HG02973 (cell line): ENCODE results near the gene CRLF3.
A peak's percentile ranks its signal among the peaks of the same experiment; 100 is the strongest.
"Not testable (repeated sequence)": the region's sequence is repeated elsewhere in the genome, so short reads cannot be mapped to it uniquely, and the experiment has no call there.

Source experiments
- ATAC-seq: cut with Tn5 transposase; IDR thresholded peaks from one replicate; pipeline ENCODE4 v1.9.1; 2021; ENCODE audit warnings: moderate library complexity; ENCODE audit not compliant: unreplicated experiment

The CRLF3 gene

DNA sequence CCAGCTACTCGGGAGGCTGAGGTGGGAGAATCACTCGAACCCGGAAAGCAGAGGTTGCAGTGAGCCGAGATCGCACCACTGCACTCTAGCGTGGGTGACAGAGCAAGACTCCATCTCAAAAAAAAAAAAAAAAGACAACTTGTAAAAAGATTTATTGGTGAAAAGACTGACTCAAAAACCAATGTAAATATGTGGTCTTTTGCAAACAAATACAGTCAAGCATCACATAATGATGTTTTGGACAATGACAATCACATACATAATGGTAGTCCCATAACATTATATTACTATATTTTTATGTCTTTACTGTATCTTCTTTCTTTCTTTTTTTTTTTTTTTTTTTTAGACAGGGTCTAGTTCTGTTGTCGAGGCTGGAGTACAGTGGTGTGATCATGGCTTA is 8.3 kb downstream of the CRLF3 start:
- no peak for ATAC-seq

DNA sequence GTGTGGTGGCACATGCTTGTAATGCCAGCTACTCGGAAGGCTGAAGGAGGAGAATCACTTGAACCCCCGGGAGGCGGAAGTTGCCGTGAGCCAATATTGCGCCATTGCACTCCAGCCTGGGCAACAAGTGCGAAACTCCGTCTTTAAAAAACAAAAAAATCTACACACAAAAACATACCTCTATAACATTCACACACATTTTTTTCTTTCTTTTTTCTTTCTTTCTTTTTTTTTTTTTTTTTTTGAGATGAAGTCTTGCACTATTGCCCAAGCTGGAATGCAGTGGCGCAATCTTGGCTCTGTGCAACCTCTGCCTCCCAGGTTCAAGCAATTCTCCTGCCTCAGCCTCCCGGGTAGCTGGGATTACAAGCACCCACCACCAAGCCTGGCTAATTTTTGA is 9.6 kb downstream of the CRLF3 start:
- not testable (repeated sequence) for ATAC-seq

DNA sequence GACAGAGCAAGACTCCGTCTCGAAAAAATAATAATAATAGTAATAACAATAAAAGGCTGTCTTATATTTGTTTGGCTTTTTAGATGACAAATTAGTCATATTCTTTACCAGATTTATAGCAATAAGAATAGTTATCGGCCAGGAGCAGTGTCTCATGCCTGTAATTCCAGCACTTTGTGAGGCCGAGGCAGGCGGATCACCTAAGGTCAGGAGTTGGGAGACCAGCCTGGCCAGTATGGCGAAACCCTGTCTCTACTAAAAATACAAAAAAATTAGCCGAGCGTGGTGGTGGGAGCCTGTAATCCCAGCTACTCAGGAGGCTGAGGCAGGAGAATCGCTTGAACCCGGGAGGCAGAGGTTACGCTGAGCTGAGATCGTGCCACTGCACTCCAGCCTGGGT is 10.3 kb downstream of the CRLF3 start:
- not testable (repeated sequence) for ATAC-seq

DNA sequence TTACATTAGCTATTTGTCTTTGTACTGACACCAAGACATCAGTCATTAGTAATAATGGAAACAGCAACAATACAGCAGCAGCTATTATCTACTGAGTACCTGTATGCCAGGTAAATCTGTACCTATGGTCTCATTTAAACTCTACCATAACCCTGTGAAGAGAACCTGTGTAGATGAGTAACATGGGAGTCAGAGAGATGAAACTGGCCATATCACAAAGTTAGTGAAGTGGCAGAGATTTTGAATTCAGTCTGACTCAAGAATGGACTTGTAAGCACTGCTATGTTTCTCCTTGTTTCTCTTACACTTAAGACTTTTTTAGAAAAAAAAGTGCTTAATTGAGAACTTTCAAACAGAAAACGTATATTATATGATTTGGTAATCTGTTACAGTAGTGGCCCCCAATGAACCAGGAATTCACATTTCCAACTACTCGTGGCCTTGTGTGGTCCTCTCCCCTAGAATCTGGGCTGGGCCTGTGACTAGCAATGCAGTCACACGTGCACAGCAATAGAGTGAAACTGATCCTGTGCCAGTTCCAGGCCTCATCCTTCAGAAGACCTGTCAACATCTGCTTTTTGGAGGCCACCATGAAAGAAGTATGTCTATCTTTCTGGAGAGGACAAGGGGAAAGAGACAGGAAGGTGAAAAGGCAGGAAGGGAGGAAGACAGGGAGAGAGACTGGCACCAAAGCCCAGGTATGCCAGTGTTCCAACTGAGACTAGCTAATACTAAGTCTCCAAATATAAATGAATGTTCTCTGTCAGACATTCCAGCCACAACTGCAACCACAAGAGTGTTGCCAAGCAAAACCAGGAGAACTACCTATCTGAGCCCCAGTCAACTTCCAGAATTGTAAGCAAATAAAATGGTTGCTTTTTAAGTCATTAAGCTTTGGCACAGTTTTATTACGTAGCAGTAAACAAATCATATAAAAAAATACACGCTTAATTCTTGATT is 12.0 kb downstream of the CRLF3 start:
- ATAC-seq, result no peak

DNA sequence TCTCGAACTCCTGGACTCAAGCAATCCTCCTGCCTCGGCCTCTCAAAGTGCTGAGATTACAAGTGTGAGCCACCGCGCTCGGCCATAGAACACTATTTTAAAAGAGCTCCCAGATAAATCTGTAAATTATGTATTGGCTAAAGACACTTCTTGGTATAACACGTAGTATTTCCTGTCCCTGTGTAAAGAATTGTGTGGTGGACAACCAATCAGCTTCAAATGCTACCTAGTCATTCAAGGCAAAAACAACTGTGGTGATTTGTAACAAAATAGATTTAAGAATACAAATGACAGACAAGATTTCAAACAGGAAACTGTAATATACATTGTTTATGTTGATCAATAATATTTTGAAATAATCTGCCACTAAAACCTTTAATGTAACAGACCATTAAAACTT is 14.6 kb downstream of the CRLF3 start:
- ATAC-seq, result no peak

DNA sequence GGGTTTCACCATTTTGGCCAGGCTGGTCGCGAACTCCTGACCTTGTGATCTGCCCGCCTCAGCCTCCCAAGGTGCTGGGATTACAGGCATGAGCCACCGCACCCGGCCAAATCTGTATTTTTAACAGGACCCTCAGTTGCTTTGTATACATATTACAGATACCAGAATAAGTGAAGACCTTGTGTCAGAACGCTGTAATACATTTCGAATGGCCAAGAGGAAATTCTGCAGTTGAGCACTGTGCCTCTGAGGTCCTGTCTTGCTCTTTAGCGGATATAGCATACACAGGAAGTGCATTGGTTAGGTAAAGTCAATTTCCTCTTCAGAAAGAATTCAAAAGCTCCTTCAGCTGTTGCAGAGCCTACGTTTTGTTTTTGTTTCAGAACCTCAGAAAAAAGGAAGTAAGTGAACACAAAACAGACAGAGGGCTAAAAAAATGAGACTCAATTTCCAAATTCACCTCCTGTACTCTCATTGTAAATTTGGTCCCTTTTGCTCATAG is 15.7 kb downstream of the CRLF3 start:
- peak; percentile 80 for ATAC-seq

DNA sequence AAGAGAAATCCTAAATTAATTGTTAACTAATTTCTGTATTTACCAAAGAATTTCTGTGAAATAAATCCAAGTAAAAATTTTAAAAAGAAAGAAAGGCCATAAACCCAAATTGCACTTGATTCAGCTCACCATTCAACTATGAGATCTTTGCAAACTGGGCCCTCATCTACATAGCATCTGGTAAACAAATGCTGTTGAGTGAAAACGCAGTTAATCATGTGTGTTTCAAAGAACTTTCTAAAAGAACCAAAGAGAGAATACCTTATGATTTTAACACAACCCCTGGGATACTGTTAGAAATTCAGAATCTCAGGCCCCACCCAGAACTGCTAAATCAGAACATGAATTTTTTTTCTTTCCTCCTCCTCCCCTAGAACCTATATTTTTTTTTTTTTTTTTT is 16.6 kb downstream of the CRLF3 start:
- no peak for ATAC-seq

DNA sequence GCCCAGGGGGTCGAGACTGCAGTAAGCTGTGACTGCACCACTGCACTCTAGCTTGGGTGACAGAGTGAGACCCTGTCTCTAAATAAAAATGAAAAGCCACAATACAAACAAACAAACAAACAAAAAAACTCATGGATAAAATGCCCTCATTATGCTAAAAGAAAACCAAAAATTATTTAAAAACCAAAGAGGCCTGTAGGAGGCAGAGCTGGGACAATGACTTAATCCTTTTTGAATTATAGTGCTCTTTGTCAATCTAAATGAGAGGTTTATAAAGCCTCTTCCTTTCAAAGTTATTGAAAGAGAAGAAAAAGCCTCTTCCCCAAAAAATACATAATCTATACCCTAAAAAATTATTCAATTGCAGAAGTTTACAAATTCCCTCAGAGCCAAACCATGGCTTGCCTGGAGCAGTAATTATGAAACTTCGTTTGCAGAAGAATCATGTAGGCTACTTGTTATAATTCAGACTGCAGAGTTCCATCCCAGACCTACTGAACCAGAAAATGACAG is 18.5 kb downstream of the CRLF3 start:
- ATAC-seq, result no peak

DNA sequence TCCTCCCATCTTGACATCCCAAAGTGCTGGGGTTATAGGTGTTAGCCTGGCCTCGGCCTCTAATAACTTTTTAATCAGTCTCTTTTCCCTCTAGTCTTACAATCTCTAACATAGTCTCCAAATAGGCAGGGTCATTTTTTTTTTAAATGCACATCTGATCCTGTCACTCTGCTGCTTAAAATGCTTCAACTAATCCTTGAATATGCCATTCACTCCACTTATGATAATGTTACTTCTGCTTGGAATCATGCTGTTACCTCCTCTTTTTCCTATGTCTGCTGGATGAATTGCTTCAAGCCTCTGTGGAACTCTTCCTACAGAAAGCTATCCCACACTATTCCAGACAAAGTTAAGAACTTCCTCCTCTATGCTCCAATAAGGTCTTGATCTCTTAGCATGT is 22.8 kb downstream of the CRLF3 start:
- no peak for ATAC-seq

DNA sequence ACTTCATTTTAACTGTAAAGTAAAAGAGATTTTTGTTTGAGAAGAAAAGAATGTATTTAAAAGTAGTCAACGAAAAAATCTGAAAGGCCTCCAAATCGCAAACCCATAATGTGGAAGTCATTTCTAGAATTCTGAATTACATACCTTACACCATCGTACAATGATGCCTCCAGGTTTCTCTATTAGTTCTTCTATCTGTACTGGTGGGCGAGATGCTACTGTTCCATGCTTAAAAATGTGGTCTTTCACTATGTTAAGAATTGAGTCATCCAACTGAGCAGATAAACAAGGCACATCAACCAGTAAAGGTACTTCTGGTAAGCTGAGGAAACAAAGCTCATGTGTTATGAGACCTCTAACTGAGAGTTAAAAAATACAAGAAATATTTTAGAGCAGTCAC is 28.5 kb downstream of the CRLF3 start:
- no peak for ATAC-seq

DNA sequence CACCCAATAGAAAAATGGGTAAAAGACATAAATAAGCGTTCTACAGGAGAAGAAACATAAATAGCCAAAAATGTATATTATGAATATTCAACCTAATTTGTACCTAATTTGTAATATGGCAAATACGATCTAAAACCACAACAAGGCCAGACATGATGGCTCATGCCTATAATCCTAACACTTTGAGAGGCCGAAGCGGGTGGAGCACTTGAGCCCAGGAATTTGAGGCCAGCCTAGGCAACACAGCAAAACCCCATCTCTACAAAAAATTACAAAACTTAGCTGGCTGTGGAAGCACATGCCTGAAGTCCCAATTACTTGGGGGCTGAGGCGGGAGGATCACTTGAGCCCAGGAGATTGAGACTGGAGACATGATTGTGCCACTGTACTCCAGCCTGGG is 30.1 kb downstream of the CRLF3 start:
- ATAC-seq, result no peak

DNA sequence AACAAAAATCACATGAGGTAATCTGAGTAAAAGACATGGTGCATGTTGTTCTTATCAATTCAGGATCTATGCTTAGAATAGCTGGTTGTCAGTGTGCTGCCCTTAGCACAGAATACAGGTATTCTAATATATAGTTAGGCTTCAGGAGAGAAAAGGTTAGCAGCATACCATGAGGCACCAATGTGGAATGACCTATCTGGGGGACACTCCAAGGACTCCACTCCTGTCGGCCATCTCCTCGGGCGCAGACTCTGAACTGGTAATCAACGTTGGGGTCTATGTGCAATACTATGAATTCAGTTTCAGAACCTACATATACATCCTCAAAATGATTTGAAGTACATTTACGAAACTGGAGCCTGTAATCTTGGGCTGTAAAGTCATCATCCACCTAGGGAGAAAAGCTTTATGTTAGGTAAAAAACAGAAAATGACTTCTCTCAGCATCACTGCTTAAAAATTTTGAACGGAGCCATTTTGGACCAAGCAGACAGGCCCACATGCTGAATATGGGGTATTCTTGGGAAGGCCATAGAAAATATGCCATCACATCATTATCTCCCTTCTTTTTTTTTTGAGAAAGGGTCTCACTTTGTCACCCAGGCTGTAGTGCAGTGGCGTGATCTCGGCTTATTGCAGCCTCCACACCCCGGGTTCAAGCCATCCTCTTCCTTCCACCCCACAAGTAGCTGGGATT is 31.1 kb downstream of the CRLF3 start:
- ATAC-seq, result no peak

DNA sequence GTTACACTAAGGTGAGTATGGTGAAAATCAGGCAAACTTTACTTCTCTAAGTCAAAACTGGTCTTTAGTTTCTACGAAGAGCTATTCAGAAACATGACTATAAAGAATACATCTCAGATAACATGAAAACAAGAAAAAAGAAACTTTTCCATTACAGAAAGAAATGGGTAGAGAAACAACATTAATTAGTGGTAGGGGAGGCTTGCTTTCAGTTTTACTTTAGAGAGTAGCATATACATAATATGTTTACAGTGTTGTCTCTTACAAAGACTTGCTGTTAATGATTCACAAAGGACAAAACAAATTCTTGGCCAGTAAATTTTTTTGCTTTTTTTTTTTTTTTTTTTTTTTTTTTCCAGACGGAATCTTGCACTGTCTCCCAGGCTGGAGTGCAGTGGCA is 34.2 kb downstream of the CRLF3 start:
- no peak for ATAC-seq

DNA sequence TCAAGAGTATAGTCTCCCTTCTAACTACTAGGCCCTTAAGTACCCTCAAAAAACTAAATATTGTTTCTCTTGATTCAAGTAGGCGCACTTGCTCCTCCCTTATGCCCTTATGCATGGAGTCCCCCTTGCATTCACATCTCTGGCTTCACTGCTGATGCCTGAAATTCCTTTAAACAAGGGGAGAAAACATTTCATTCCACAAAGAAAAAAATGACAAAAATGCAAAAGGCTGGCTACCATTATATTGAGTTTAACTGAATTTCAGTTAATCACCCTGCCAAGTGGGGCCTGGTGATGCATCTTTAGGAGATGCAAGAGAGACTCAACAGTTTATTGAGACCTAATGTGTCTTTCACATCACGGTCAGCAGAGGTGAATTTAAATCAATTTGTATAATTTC is 35.6 kb downstream of the CRLF3 start:
- no peak for ATAC-seq

DNA sequence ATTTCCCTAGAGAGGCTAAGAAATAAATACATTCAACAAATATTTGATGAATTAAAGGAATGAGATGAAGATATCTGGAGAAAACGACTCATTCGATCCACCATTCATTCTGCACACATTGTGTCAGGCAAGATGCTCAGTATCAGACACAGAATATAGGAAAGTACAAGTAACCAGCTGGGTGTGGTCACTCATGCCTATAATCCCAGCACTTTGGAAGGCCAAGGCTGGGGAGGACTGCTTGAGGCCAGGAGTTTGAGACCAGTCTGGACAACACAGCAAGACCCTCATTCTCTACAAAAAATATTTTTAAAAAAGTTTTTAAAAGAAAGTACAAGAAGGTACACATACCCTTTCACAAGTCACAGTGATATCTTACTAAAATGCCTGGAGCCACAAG is 42.3 kb downstream of the CRLF3 start:
- ATAC-seq, result no peak

DNA sequence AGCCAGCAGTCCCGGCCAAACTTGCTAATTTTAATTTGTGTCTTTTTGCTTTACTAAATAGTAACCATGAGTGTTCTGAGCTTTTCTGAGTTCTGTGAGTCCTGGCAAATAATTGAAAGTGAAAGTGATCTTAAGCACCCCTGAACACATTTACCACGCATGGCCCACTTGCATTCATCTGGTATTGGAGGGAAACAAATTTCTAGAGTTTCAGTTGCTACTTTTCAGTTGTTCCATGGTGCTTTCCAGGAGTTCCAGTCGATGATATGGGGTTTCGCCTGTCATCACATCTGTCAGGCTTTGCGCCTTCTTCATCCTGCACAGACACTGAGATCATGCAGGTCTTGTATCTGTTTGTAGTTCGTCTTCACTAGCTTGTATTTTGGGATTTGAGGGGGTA is 44.1 kb downstream of the CRLF3 start:
- no peak for ATAC-seq

DNA sequence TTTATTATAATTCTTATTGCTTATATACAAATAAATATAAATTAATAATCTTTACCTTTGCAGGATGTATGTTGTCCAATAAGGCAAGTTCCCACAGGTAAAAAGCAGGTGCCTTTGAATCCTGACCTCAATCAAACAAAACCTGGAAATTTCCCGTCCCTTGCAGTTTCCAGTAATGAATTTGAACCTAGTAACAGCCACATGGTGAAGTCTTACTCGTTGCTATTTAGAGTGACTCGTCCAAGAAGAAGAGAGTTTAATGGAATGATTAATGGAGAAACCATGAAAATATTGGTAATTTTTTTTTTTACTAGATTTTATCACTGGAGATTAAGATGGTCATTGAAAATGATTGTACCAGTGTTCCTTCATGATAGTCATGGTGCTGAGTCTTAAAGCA is 55.7 kb downstream of the CRLF3 start:
- ATAC-seq, result not testable (repeated sequence)

DNA sequence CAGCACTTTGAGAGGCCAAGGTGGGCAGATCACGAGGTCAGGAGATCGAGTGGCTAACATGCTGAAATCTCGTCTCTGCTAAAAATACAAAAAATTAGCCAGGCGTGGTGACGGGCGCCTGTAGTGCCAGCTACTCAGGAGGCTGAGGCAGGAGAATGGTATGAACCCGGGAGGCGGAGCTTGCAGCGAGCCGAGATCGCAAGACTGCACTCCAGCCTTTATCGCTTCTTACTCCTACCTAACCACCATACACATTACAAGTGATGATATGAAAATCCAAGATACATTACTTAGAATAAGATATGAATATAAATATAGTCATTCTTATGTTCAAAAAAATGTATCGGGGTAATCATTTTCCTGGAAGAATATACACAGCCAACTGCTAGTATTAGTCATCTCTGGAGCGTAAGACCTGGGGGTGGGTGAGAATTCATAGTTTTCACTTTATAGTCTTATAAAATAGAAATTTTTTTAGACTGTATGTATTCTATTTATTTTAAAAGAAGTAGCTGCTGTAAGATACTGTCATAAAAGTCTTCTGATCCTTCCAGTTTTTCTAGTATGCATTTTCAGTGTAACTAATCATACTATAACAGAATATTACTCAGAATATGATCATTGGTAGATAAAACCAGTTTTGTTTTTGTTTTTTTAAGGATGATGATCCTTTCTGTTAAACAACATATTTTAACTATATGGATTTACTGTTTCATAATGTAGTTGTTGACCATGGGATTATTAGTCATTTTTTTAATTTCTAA is 56.7 kb downstream of the CRLF3 start:
- not testable (repeated sequence) for ATAC-seq

DNA sequence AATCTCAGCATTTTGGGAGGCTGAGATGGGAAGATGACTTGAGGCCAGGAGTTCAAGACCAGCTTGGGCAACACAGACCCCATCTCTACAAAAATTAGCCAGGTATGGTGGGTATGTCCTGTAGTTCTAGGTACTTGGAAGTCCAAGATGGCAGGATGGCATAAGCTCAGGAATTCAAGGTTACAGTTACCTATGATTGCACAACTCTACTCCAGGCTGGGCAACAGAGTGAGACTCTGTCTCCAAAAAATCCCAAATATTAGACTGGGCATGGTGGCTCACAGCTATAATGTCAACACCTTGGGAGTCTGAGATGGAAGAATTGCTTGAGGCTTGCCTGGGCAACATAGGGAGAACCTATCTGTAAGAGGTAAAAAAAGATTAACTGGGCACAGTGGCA is 63.4 kb downstream of the CRLF3 start:
- no peak for ATAC-seq

DNA sequence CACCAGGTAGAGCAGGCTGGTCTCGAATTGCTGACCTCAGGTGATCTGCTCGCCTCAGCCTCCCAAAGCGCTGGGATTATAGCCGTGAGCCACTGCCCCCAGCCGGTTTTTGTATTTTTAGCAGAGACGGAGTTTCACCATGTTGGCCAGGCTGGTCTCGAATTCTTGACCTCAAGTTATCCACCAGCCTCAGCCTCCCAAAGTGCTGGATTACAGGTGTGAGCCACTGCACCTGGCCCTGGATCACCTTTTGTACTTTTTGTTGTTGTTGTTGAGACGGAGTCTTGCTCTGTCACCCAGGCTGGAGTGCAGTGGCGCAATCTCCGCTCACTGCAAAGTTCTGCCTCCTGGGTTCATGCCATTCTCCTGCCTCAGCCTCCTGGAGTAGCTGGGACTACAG is 71.2 kb downstream of the CRLF3 start:
- ATAC-seq, result not testable (repeated sequence)

DNA sequence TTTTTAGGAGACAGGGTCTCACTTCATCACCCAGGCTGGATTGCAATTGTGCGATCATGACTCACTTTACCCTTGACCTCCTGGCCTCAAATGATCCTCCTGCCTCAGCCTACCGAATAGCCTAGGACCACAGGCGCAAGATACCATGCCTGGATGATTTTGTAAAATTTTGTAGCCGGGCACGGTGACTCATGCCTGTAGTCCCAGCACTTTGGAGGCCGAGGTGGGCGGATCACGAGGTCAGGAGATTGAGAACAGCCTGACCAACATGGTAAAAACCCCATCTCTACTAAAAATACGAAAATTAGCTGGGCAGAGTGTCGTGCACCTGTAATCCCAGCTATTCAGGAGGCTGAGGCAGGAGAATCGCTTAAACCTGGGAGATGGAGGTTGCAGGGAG is 73.5 kb downstream of the CRLF3 start:
- not testable (repeated sequence) for ATAC-seq
